Purkinje cell (primary cell): ENCODE data around the gene FANCC. TPM values are rescaled to one million over a fixed set of nuclear protein-coding genes. Genes with fewer than 3 reads are reported as not detected.

Experiments
- polyA plus RNA-seq: library from polyadenylated mRNA; unstranded; fragments of >200 nt; fragmentation: Nextera tagmentation; gene quantifications from 2 replicates; pipeline ENCODE4 v1.2.1, GENCODE V29; 2014

The FANCC gene, protein sequence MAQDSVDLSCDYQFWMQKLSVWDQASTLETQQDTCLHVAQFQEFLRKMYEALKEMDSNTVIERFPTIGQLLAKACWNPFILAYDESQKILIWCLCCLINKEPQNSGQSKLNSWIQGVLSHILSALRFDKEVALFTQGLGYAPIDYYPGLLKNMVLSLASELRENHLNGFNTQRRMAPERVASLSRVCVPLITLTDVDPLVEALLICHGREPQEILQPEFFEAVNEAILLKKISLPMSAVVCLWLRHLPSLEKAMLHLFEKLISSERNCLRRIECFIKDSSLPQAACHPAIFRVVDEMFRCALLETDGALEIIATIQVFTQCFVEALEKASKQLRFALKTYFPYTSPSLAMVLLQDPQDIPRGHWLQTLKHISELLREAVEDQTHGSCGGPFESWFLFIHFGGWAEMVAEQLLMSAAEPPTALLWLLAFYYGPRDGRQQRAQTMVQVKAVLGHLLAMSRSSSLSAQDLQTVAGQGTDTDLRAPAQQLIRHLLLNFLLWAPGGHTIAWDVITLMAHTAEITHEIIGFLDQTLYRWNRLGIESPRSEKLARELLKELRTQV
- polyA plus RNA-seq = 1.1 and 2.3 TPM in 2 replicates

DNA sequence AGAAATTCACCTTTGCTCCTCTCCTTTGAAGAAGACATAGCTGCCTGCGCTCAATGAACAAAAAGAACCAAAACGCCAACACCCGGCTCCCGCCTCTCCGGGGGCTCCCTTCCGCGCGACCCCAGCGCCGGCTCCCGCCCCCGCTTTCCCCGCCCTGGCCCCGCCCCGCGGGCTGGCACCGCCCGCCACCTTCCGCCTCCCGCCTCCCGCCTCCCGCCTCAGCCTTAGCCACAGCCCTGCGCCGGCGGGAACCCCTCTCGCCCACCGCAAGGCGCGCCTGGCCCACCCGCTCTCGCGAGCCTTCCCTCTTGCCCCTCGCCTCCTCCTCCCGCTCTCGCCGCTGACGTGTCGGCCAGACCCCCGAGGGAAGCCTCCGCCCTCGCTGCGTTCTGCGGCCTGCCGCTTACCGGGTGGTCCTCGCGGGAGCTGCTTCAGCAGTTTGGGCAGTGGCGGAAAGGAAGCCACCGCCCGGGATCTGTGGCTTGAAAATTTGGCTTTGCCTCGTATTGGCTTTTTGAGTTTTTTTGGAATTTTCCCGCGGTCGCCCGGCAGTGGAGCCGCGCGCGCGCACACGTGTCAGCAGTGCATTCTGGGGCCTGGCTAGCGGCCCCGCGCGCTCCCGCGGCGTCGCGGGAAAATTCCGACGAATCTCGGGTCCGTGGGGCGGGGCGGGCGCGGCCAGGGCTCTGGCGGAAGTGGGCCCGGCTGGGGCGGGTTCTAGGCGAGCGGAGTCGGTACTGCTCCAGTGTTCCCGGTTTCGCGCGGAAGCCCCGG, at the start of gene FANCC:
Gene FANCC, minus strand, starts transcription at position 591 of the 774 bp plus-strand sequence. CDS start 68,418 bp downstream, outside the sequence.

Other genes starting within 250 kb of the FANCC start
- gene PTCH1, start 199.3 kb upstream of the FANCC start, polyA plus RNA-seq = 4.2 and 6.5 TPM in 2 replicates